Measurements from ENCODE around the gene SDC4.

The SDC4 gene

DNA sequence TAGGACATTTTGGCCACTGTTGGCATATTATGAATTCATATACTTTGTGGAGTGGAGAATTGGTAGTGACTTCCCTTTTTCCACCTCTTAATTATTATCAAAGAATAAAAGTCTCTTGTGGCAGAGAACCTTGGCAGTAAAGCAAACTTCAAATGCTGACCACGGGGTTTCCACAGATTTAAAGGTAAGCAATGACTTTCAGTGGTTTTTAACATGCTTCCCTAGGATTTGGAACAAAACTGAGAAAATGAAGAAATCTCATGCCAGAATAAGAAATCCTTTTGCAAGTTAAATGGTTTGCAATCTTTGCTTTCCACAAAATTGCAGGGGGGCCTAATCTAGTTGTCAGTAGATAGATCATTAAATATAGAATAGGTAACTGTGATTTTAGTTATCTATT, 2.0 kb upstream of the SDC4 start:
- H3K4me1 ChIP-seq (ENCODE audit: control insufficient read depth, insufficient read depth, low read length), result peaks cover 39% of the 10 kb centered on the region
- H3K9me3 ChIP-seq (replicated peaks; ENCODE audit: low read length), result no peaks in the 10 kb centered on the region
- H3K27me3 ChIP-seq (ENCODE audit: control insufficient read depth, insufficient read depth, low read length), result no peaks in the 10 kb centered on the region
- no peak overlapping the region for H3K4me2 ChIP-seq (ENCODE audit: low read length)
- no peak overlapping the region for H3K9ac ChIP-seq (ENCODE audit: low read depth, low read length)
- peaks cover 11% of the 10 kb centered on the region for H3K36me3 ChIP-seq (ENCODE audit: insufficient read depth, low read length)
- no peak overlapping the region for H3K4me3 ChIP-seq (ENCODE audit: low read length)

DNA sequence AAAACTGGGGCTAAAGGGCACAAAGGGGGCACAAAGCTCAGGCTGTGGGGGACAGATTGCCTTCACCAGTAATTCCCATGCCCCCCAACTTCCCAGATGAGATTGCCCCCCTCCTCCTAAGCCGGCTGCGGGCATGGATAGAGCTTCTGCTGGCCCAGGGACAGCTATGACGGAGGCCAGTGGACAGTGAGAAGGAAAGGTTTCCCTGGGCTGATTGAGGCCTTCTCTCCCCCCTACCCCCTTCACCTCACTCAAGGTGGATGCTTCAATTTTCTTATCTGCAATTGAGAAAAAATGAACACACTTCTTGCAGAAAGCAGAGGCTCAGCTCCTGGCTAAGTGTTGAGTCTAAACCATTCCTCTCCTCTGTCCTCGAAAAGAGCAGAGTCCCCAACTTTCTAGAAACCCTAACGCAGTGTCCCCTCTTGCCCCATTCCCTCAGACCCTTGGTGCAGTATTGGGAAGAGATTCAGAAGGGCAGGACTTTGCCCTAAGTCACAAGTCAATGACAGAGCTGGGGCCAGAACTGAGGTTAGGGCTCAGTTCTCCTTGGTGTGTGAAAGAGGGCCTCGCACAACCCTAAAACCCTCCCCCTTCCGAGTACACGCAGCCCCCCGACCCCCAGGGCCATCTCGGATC, 808 bp downstream of the SDC4 start:
- Histone ChIP-seq H3K9ac (ENCODE audit: low read depth, low read length) (peak overlapping the region; percentile 97), H3K27me3 (ENCODE audit: control insufficient read depth, insufficient read depth, low read length) (no peaks in the 10 kb centered on the region), H3K36me3 (ENCODE audit: insufficient read depth, low read length) (peaks cover 29% of the 10 kb centered on the region), H3K4me3 (ENCODE audit: low read length) (peak overlapping the region; percentile 92), H3K4me2 (ENCODE audit: low read length) (peak overlapping the region; percentile 84), H3K4me1 (ENCODE audit: control insufficient read depth, insufficient read depth, low read length) (peaks cover 51% of the 10 kb centered on the region), H3K9me3 (replicated peaks; ENCODE audit: low read length) (no peaks in the 10 kb centered on the region)

DNA sequence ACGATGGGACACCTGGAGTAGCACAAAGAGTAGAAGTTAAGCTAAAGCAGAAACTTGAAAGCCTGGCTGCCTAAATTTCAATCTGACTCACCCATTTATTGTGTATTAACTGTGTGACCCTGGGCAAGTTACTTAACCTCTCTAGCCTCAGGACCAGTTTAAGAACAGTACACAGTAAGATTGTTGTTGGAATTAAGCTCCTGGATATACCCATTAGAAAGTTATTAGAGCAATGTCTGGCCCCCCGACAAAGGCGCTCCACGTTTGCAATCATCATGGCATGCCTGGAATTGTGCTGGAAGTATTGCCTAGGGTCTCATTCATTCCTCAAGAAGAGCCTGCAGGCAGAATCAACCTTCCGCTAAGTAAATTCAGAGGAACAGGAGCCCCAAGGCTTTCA, 1.4 kb downstream of the SDC4 start:
- Histone ChIP-seq H3K9me3 (replicated peaks; ENCODE audit: low read length) (no peaks in the 10 kb centered on the region), H3K4me3 (ENCODE audit: low read length) (peak overlapping the region; percentile 92), H3K9ac (ENCODE audit: low read depth, low read length) (peak overlapping the region; percentile 97), H3K27me3 (ENCODE audit: control insufficient read depth, insufficient read depth, low read length) (no peaks in the 10 kb centered on the region), H3K36me3 (ENCODE audit: insufficient read depth, low read length) (peaks cover 32% of the 10 kb centered on the region), H3K4me2 (ENCODE audit: low read length) (peak overlapping the region; percentile 84), H3K4me1 (ENCODE audit: control insufficient read depth, insufficient read depth, low read length) (peaks cover 57% of the 10 kb centered on the region)

DNA sequence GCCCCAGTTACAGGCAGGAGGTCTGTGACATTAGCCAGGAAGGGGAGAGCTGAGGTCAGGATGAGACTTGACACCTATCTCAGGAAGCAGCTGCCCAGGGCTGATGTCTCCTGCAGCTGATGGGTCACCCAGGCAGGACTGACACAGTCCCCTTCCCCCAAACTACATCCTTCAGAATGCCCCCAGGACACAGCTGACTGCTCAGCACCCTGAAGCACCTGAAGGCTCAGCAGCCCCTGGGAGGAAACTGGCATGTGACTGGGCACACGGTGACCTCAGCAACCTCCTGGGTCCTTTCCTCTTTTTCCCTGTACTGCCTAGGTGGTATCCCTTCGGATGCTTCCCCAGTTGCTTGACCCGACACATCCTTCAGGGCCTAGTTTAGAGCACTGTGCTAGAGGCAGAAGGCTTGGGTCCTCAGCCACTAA, 1.9 kb downstream of the SDC4 start:
- H3K4me3 ChIP-seq (ENCODE audit: low read length), result peak overlapping the region; percentile 92
- peaks cover 62% of the 10 kb centered on the region for H3K4me1 ChIP-seq (ENCODE audit: control insufficient read depth, insufficient read depth, low read length)
- peak overlapping the region; percentile 97 for H3K9ac ChIP-seq (ENCODE audit: low read depth, low read length)
- no peaks in the 10 kb centered on the region for H3K27me3 ChIP-seq (ENCODE audit: control insufficient read depth, insufficient read depth, low read length)
- H3K4me2 ChIP-seq (ENCODE audit: low read length), result peak overlapping the region; percentile 84
- peaks cover 37% of the 10 kb centered on the region for H3K36me3 ChIP-seq (ENCODE audit: insufficient read depth, low read length)
- H3K9me3 ChIP-seq (replicated peaks; ENCODE audit: low read length), result no peaks in the 10 kb centered on the region

DNA sequence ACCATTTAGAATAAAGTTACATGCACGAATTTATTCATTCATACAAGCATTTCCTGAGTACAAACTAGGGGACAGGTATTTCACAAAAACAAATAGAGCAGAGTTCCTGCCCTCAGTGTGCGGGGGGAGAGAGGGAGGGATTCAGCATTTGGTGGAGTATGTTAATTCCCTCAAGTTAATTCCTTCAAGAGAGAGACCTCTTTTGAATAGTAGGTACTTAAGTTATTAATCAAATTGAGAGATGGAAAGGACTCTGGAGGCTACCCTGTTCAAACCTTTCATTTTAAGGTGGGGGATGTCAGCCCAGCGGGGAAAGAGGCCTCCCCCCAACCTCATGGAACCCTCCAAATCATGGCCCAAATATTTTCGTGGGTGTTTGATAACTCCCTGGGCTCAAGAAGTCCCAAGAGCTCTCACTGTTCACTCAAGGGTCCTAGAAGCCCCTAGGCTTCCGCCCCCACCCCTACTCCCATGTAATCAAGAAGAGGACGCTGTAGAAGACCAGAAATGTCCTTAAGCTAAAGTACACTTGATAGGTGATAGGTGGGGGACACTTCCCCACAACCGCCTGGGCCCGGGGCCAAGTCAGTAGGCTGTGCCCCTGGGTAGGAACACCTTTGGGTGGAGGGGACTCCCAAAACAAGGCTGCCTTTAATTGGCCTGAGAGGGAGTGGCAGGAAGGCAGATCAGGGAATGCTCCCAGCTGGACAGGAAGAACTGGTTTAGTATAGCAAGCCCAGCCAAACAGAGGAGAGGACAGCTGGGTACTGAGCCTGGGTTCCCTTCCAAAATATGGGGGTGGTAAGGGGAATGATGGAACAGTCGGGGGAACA, 2.9 kb downstream of the SDC4 start:
- peaks cover 70% of the 10 kb centered on the region for H3K4me1 ChIP-seq (ENCODE audit: control insufficient read depth, insufficient read depth, low read length)
- H3K9me3 ChIP-seq (replicated peaks; ENCODE audit: low read length), result no peaks in the 10 kb centered on the region
- no peaks in the 10 kb centered on the region for H3K27me3 ChIP-seq (ENCODE audit: control insufficient read depth, insufficient read depth, low read length)
- peak overlapping the region; percentile 84 for H3K4me2 ChIP-seq (ENCODE audit: low read length)
- peak overlapping the region; percentile 92 for H3K4me3 ChIP-seq (ENCODE audit: low read length)
- peak overlapping the region; percentile 97 for H3K9ac ChIP-seq (ENCODE audit: low read depth, low read length)
- H3K36me3 ChIP-seq (ENCODE audit: insufficient read depth, low read length), result peaks cover 47% of the 10 kb centered on the region

DNA sequence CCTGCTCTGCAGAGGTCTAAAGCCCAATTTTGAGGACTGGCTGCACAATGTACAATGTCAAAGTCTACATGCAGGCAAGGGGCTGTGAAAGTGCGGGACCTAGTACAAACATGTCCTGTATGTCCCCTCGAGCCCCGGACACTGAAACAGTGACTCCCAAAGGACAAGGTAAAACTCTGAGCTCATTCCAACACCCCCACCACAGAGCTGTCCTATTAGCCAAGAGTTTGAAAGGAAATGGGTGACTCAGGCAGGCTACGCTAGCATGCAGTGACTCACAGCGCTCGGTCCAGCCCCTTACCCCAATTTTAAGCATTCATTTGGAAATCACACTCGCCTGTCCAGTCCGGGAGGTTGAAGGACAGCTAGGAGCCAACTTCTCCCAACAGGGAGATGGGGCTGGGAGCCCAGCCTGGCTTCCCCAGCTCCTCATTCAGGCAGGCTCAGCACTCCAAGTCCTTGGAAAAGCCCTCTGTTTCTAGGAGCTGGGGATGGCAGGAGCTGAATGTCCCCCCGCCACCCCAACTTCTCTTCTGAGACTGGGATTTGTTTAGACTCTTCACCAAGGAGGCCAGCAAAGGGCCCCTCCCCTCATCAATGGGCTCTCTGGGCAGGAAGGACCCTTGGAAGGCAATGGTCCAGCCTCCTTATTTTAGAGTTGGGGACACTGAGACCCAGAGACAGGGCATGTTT, 3.9 kb downstream of the SDC4 start:
- peak overlapping the region; percentile 97 for H3K9ac ChIP-seq (ENCODE audit: low read depth, low read length)
- H3K4me2 ChIP-seq (ENCODE audit: low read length), result peak overlapping the region; percentile 84
- H3K4me3 ChIP-seq (ENCODE audit: low read length), result peak overlapping the region; percentile 92
- H3K36me3 ChIP-seq (ENCODE audit: insufficient read depth, low read length), result peaks cover 55% of the 10 kb centered on the region
- no peaks in the 10 kb centered on the region for H3K9me3 ChIP-seq (replicated peaks; ENCODE audit: low read length)
- H3K4me1 ChIP-seq (ENCODE audit: control insufficient read depth, insufficient read depth, low read length), result peaks cover 77% of the 10 kb centered on the region
- no peaks in the 10 kb centered on the region for H3K27me3 ChIP-seq (ENCODE audit: control insufficient read depth, insufficient read depth, low read length)

DNA sequence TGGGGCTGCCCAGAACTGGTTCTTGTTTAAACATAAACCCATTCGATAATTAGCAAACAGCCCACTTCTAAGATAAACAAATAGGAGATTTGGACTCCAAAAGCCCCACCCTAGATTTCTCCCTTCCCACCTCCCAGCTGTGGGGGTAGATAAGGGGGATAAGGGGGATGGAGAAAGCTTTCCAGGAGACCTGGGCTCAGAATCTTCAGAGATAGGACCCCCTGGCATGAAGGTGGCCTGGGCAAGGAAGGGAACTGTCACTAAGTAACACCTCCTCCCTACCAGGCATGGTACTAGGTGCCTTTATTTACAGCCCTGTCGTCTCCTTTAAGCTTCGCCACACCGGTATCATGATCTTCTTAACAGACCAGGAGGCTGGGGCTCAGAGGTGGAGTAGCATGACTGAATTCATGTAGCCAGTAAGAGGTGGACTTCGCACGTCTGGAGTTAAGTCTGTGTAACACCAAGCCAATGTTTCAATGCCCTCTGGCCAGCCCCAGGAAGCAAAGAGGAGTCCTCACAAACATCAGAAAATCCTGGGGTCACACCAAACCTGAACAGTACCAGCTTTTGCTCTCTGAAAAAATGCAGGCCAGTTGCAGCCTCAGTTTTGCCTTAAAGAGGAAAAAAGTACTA, 4.6 kb downstream of the SDC4 start:
- peak overlapping the region; percentile 84 for H3K4me2 ChIP-seq (ENCODE audit: low read length)
- peaks cover 61% of the 10 kb centered on the region for H3K36me3 ChIP-seq (ENCODE audit: insufficient read depth, low read length)
- H3K9me3 ChIP-seq (replicated peaks; ENCODE audit: low read length), result no peaks in the 10 kb centered on the region
- H3K27me3 ChIP-seq (ENCODE audit: control insufficient read depth, insufficient read depth, low read length), result no peaks in the 10 kb centered on the region
- peaks cover 79% of the 10 kb centered on the region for H3K4me1 ChIP-seq (ENCODE audit: control insufficient read depth, insufficient read depth, low read length)
- H3K4me3 ChIP-seq (ENCODE audit: low read length), result peak overlapping the region; percentile 92
- H3K9ac ChIP-seq (ENCODE audit: low read depth, low read length), result peak overlapping the region; percentile 78

DNA sequence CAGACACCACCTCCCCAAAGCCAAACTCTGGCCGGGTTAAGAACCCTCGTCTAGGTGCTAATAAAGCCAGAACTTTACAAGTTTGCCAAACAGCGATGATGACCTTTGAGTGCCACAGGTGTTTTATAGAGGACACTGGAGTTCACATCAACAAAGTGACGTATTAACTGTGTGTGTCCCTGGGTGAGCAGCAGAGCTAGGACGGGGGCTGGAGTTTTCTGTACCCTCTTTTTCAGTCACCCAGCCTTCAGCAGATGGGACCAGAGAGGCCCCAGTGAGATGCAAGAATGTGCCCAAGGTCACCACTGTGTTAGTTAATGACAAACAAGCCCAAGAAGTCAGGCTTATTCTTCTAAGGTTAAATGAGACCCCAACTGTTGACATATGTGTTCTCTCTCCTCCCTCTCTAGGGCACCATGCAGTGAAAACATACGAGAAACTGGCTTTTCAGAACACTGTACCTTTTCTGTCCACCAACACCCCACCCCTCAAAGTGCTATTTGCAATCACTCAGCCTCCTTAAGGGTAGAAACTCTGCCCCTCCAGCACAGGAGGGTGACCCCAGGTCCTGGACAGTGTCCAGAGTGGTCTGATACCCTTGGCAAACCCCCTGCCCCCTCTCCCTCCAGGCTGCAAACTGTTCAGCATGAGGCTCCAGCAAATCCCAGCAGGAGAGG, 5.2 kb downstream of the SDC4 start:
- H3K9ac ChIP-seq (ENCODE audit: low read depth, low read length), result peak overlapping the region; percentile 78
- H3K9me3 ChIP-seq (replicated peaks; ENCODE audit: low read length), result no peaks in the 10 kb centered on the region
- peak overlapping the region; percentile 84 for H3K4me2 ChIP-seq (ENCODE audit: low read length)
- H3K36me3 ChIP-seq (ENCODE audit: insufficient read depth, low read length), result peaks cover 67% of the 10 kb centered on the region
- H3K4me1 ChIP-seq (ENCODE audit: control insufficient read depth, insufficient read depth, low read length), result peaks cover 82% of the 10 kb centered on the region
- H3K27me3 ChIP-seq (ENCODE audit: control insufficient read depth, insufficient read depth, low read length), result no peaks in the 10 kb centered on the region
- peak overlapping the region; percentile 92 for H3K4me3 ChIP-seq (ENCODE audit: low read length)

DNA sequence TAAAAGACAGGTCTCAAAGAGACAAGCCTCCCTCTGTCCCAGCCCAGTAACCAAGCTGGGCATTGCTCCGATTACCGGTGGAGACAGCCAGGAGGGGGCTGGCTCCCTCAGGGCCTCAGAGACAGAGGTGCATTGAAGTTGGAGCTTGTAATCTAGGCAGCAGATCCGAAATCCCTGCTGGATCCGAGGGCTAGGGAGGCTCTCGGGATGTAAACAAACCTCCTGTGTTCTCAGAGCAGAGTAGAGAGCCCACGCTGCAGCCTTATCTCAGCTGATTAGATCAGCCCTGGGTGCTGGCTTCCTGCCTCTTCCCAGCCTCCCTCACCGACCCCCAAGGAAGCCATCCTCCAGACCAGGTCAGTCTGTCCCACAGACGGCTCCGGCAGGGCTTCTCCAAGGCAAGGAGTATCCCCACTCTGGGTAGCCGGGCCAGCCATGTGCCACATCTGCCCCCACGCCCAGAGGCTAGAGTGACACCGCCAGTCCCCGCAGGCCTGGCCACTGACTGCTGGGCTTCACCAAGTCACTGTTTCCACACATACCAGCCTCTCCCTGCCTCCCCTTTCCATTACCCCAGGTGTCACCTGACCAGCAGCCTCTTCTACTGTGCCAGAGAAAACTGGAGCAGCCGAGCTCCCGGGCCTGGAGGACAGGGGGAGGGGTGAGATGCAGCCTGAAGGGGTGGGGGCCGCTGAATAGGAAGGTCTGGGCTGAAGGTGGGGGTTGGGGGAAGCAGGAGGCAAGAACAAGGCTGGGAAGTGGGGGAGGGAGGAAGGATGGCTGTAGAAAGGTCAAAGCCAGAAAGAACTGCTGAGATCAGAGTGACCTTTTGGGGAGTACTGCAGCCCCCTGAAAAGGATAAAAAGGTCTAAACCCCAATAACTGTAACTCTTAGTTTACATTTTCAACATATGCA, 6.0 kb downstream of the SDC4 start:
- peak overlapping the region; percentile 78 for H3K9ac ChIP-seq (ENCODE audit: low read depth, low read length)
- no peaks in the 10 kb centered on the region for H3K9me3 ChIP-seq (replicated peaks; ENCODE audit: low read length)
- peaks cover 67% of the 10 kb centered on the region for H3K36me3 ChIP-seq (ENCODE audit: insufficient read depth, low read length)
- H3K4me1 ChIP-seq (ENCODE audit: control insufficient read depth, insufficient read depth, low read length), result peaks cover 89% of the 10 kb centered on the region
- H3K4me2 ChIP-seq (ENCODE audit: low read length), result peak overlapping the region; percentile 84
- peak overlapping the region; percentile 92 for H3K4me3 ChIP-seq (ENCODE audit: low read length)
- no peaks in the 10 kb centered on the region for H3K27me3 ChIP-seq (ENCODE audit: control insufficient read depth, insufficient read depth, low read length)

DNA sequence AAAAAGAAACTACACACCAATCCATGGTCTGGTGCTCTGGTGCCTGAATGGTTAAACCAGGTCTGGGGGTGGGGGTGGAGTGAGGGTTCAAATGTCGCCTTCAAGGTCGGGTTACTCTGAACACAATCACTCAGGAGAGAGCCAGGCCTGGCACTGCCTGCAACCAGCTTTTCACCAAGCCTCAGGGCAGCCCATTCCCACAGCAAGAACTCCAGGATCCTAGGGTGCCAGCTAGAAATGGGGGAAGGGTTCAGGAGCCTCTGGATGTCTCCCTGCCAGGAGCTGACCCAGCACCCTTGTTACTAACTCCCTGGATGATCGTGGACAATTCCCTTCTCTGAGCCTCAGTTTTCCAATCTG, 6.7 kb downstream of the SDC4 start:
- H3K36me3 ChIP-seq (ENCODE audit: insufficient read depth, low read length), result peaks cover 67% of the 10 kb centered on the region
- peak overlapping the region; percentile 78 for H3K9ac ChIP-seq (ENCODE audit: low read depth, low read length)
- peak overlapping the region; percentile 92 for H3K4me3 ChIP-seq (ENCODE audit: low read length)

More for the DNA sequence above, 6.7 kb downstream of the SDC4 start:
- Histone ChIP-seq H3K27me3 (ENCODE audit: control insufficient read depth, insufficient read depth, low read length) (no peaks in the 10 kb centered on the region), H3K4me1 (ENCODE audit: control insufficient read depth, insufficient read depth, low read length) (peaks cover 94% of the 10 kb centered on the region), H3K4me2 (ENCODE audit: low read length) (peak overlapping the region; percentile 84), H3K9me3 (replicated peaks; ENCODE audit: low read length) (no peaks in the 10 kb centered on the region)

Measured in skeletal muscle satellite cell (primary cell).